Fibroblast of the aortic adventitia (primary cell): ENCODE data around the gene EME2. TPM values are rescaled to one million over a fixed set of nuclear protein-coding genes. Genes with fewer than 3 reads are reported as not detected.
A peak's percentile ranks its signal among the peaks of the same experiment; 100 is the strongest.

ENCODE experiments used
- DNase-seq: peaks from one replicate; pipeline ENCODE4 v3.0.0-alpha.2; 2010; ENCODE audit warnings: low read depth
- H3K4me3 ChIP-seq: 2 replicates; pipeline ENCODE4 v1.5.1; 2011; ENCODE audit warnings: low read depth, mild to moderate bottlenecking, control low read depth, low read length, moderate library complexity
- CTCF ChIP-seq: IDR thresholded peaks from 2 replicates; pipeline ENCODE4 v1.5.1; 2011; ENCODE audit warnings: mild to moderate bottlenecking, low read length, control low read depth, inconsistent platforms; ENCODE audit not compliant: insufficient read depth
- small RNA-seq: library from RNA; depleted of rRNA; stranded (forward); fragments of <200 nt; gene quantifications from one replicate; pipeline ENCODE3, GENCODE V24; 2012
- total RNA-seq: library from RNA; depleted of rRNA; stranded (reverse); fragments of >200 nt; gene quantifications from 2 replicates; pipeline ENCODE4 v1.2.3, GENCODE V29; 2012; ENCODE audit warnings: low replicate concordance

EME2 gene
- total RNA-seq, 1 donor, result 8.4 TPM

- TF ChIP-seq CTCF, result no peak
- DNase-seq, result no peak
- peak overlapping the region; percentile 99 for H3K4me3 ChIP-seq
Measured at GRCh38 chr16:1825381-1825863, 52.8 kb downstream of the EME2 start.

Small RNA genes within 50 kb of the gene (small RNA-seq; reads per million reads assigned to genes)
- gene MIR3177, result not detected

Other genes starting within 250 kb of the EME2 start
- gene TMEM204, start 239.1 kb upstream of the EME2 start, total RNA-seq, result 5.0 and 22.1 TPM in 2 replicates
- gene IFT140, start 160.7 kb upstream of the EME2 start, total RNA-seq, result 12.8 and 27.8 TPM in 2 replicates
- gene CRAMP1, start 160.4 kb upstream of the EME2 start, total RNA-seq, result 9.9 and 12.1 TPM in 2 replicates
- 8.9 and 45.9 TPM in 2 replicates for gene JPT2, start 94.5 kb upstream of the EME2 start, total RNA-seq
- 27.3 and 45.8 TPM in 2 replicates for gene MAPK8IP3, start 66.6 kb upstream of the EME2 start, total RNA-seq
- 27.1 and 30.3 TPM in 2 replicates for gene NME3, start 1.3 kb upstream of the EME2 start, total RNA-seq
- gene MRPS34, start 324 bp downstream of the EME2 start, total RNA-seq, result 50.9 and 59.8 TPM in 2 replicates
- 21.6 and 34.8 TPM in 2 replicates for gene SPSB3, start 9.8 kb downstream of the EME2 start, total RNA-seq
- gene NUBP2, start 10.2 kb downstream of the EME2 start, total RNA-seq, result 21.8 and 44.6 TPM in 2 replicates
- gene IGFALS, start 20.9 kb downstream of the EME2 start, total RNA-seq, result 0.16 and 0.27 TPM in 2 replicates
- 12.1 and 21.9 TPM in 2 replicates for gene HAGH, start 54.0 kb downstream of the EME2 start, total RNA-seq
- 36.7 and 204 TPM in 2 replicates for gene FAHD1, start 54.4 kb downstream of the EME2 start, total RNA-seq
- 0.09 TPM in 1 of 2 replicates, not detected in the other for gene MEIOB, start 99.4 kb downstream of the EME2 start, total RNA-seq
- gene HS3ST6, start 145.6 kb downstream of the EME2 start, total RNA-seq, result not detected in 2 replicates
- 6.4 and 14.3 TPM in 2 replicates for gene MSRB1, start 170.4 kb downstream of the EME2 start, total RNA-seq
- gene RPL3L, start 181.9 kb downstream of the EME2 start, total RNA-seq, result not detected in 2 replicates
- gene NDUFB10, start 186.7 kb downstream of the EME2 start, total RNA-seq, result 56.1 and 105 TPM in 2 replicates
- gene RPS2, start 192.0 kb downstream of the EME2 start, total RNA-seq, result 1,645 and 1,942 TPM in 2 replicates
- gene RNF151, start 194.0 kb downstream of the EME2 start, total RNA-seq, result not detected in 2 replicates
- 22.7 and 31.8 TPM in 2 replicates for gene TBL3, start 199.2 kb downstream of the EME2 start, total RNA-seq
- not detected in 2 replicates for gene NOXO1, start 208.7 kb downstream of the EME2 start, total RNA-seq
- gene GFER, start 211.4 kb downstream of the EME2 start, total RNA-seq, result 8.6 and 10.5 TPM in 2 replicates
- 0.98 and 1.4 TPM in 2 replicates for gene SYNGR3, start 217.2 kb downstream of the EME2 start, total RNA-seq
- 13.8 and 18.8 TPM in 2 replicates for gene ZNF598, start 237.0 kb downstream of the EME2 start, total RNA-seq
- 0.45 TPM in 1 of 2 replicates, not detected in the other for gene NPW, start 247.0 kb downstream of the EME2 start, total RNA-seq